ENCODE data around the gene CLIC4.
"Not testable (repeated sequence)": the region's sequence is repeated elsewhere in the genome, so short reads cannot be mapped to it uniquely, and the experiment has no call there.

Gene CLIC4

DNA sequence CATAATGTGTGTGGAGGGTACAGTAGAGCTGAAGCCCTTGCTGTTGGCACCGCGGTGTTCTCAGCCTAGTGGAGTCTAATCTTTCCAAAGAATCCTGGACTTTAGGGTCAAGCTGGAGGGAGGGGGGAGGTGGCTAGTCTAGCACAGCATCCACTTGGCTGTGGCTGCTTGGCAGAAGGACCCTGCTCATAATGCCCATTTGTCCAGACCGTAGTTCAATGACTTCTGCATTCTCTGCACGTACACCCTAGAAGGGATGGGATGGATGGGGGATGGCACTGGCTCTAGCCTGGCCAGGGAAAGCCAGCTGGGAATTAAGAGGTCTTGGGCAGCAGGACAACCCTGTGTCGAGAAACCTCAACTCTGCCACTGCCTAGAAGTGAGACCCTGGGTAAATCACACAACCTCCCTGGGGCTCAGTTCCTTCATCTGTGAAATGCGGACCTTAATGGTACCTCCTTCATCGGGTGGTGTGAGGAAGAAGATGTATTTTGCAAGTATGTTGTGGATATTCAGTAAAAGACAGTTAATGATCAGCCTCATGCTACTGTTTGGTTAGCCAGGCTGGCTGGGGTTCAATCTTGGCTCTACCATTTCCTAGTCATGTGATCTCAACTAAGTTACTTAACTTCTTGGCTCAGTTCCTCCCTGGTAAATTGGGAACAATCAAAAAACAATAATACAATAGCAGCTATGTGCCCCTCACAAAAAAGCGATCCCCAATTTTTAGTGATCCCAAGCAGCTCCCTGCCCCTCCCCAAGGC is 27.2 kb upstream of the CLIC4 start:
- DNase-seq (ENCODE audit: low read depth in 2 of 2): no peak

DNA sequence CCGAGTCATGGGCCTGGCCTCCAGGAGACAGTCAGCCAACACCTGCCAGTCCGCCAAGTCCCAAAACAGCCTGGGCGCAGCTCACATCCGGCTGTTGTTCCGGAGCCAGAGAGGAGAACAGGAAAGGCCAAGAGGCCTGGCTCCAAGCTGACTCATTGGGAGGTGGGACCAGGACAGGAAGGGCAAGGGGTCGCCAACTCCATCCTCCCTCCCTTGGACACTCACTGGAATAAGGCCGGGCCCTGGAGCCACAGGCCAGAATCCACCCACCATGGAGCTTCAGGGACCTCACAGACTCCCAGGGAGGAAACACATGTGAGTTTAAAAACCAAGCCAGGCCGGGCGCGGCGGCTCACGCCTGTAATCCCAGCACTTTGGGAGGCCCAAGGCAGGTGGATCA is 25.1 kb upstream of the CLIC4 start:
- DNase-seq (ENCODE audit: low read depth in 2 of 2): no peak

DNA sequence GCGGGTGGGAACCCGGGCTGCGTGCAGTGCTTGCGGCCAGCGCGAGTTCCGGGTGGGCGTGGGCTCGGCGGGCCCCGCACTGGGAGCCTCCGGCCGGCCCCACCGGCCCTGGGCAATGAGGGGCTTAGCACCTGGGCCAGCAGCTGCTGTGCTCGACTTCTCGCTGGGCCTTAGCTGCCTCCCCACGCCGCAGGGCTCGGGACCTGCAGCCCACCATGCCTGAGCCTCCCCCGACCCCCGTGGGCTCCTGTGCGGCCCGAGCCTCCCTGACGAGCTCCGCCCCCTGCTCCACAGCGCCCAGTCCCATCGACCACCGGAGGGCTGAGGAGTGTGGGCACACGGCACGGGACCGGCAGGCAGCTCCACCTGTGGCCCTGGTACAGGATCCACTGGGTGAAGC is 23.7 kb upstream of the CLIC4 start:
- no peak for DNase-seq (ENCODE audit: low read depth in 2 of 2)

DNA sequence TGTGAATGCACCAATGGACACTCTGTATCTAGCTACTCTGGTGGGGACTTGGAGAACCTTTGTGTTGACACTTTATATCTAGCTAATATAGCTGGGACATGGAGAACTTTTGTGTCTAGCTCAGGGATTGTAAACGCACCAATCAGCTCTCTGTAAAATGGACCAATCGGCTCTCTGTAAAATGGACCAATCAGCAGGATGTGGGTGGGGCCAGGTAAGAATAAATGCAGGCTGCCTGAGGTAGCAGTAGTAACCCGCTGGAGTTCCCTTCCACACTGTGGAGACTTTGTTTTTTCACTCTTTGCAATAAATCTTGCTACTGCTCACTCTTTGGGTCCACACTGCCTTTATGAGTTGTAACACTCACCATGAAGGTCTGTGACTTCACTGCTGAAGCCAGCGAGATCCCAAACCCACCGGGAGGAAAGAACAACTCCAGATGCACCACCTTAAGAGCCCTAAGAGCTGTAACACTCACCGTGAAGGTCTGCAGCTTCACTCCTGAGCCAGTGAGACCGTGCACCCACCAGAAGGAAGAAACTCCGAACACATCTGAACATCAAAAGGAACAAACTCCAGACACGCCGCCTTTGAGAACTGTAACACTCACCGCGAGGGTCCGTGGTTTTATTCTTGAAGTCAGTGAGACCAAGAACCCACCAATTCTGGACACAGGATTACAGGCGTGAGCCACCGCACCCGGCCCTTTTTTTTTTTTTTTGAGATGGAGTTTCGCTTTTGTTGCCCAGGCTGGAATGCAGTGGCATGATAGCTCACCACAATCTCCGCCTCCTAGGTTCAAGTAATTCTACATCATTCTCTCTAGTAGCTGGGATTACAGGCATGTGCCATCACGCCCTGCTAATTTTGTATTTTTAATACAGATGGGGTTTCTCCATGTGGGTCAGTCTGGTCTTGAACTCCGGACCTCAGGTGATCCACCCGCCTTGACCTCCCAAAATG is 22.9 kb upstream of the CLIC4 start:
- DNase-seq (ENCODE audit: low read depth in 2 of 2): not testable (repeated sequence)

DNA sequence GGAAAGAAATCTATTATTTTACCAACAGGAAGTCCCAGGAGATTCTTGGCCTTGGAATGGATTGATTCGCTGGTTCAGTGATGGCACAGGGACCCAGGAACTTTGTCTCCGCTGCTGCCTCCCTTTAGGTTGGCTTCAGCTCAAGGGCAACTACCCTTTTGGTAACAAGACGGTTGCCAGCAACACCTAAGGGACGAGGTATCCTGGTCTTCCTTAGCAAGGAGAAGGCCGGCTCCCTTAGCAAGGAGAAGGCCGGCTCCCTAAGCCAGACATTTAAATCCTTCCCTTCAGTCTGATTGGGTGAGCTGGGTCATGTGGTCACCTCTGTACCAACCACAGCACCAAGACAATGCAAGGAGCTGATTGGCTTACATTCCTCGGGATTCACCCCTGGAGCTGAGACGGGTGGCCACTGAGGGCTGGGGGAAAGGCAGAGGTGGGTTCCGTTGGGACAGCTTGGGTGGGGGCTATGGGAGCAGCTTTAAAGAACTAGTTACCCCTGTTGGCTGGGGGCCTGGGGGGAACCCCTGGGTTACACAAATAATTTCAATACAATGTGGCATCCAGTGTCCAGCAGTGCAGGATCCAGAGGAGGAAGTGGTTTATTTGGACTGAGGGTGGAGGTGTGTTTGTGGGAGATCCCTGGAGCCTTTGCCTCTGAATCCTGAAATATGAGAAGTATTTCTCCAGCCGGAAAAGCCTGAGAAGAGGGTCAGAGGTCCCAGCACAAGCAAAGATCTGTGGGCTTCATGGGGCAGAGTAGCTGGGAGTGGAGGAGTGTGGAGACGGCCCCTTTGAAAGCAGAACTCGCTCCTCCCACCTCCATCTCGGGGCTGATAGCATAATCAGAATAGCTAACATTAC is 20.7 kb upstream of the CLIC4 start:
- no peak for DNase-seq (ENCODE audit: low read depth in 2 of 2)

DNA sequence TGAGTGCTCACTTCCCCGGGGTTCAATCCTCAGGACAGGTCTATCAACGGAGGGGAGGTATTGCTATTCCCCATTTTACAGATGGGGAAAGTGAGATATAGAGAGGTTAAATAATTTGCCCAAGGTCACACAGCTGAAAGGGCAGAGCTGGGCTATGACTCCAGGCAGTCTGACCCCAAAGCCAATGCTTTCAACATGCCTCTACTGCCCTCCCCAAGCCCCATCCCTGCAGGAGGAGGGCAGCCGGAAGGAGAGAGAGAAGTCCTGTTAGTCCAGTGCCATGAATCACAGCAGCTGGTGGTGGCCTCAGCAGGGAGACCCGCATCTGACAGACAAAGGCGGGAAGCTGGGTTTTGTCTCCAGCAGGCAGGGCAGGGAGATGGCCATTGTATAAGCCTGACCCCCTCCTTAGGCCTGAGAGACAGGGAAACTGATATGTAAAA is 20.0 kb upstream of the CLIC4 start:
- DNase-seq (ENCODE audit: low read depth in 2 of 2): no peak

DNA sequence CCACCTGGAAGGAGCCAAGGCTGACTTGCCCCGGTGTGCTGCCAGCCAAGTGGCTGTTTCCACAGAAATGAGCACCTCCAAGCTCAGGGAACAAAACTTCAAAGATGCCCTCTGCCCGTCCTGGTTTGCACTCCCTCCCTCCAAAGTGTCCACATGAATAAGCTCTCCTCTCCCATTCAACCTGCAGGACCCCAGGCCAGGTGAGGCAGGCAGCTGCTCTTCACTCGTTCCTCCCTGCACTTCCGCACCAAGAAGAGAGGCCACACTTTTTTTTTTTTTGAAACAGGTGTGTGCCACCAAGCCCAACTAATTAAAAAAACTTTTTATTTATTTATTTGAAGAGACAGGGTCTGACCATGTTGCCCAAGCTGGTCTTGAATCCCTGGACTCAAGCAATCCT is 18.5 kb upstream of the CLIC4 start:
- no peak for DNase-seq (ENCODE audit: low read depth in 2 of 2)

DNA sequence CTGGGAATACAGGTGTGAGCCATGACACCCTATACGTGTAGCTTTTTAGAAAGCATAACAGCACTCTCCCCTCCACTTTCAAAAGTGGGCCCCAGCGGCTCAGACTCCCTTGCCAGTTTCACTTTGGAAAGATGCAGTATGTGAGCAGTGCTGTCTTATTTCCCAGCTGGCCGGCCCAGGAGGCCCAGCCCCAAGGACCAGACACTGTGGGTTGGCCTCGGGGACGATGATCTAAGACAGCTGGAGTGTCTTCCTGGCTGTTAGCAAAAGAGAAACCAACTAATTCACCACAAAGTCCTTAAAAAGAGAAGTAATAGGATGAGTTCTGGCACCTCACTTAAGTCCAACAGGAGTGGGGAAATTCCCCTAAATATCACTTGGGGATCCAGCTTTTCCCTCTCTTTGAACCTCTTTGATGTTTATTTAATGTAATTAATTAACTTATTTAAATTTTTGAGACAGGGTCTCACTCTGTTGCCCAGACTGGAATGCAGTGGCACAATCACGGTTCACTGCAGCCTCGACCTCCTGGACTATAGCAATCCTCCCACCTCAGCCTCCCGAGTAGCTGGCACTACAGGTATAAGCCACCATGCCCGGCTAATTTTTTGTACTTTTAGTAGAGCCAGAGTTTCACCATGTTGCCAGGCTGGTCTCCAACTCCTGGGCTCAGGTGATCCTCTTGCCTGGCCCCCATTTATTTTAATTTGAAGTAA is 17.6 kb upstream of the CLIC4 start:
- DNase-seq (ENCODE audit: low read depth in 2 of 2): no peak

DNA sequence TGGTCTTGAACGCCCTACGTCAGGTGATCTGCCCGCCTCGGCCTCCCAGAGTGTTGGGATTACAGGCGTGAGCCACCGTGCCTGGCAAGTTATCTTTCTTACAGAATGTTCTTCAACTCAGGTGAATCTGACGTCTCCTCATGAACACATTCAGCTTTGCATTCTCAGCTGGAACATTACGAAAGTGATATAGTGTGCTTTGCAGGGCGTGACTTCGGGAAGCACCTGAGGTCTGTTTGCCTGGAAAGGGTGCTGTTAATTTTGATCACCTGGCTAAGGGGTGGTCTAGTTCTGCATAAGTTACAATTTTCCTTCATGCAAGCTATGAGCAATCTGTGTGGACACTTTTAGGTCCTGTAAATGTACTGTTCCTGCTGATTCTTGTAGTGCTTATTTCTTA is 16.3 kb upstream of the CLIC4 start:
- DNase-seq (ENCODE audit: low read depth in 2 of 2): no peak

DNA sequence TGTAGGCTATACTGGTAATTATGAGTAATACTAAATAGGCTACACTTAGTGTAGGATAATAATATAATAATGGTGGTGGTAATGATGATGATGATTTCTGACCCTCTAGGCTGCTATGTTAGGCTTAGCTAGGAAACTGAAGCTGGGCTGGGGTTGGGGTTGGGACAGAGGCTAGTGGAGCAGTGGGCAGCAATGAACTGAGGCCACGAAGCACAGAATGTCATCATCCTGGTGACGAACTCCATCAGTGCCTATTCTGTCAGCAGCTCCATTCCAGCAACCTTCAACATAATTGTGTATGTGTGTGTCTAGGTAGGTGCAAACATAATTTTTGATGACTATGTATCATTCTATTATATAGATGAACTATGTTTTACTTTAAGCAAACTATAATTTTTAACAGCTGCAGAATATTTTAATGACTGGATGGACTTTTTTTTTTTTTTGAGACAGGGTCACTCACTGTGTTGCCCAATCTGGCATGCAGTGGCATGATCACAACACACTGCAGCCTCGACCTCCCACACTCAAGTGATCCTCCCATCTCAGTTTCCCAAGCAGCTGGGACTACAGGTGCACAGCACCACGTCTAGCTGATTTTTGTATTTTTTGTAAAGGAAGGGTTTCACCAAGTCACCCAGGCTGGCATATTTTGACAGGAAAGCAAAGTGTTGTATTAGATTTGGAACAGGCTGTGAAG is 12.9 kb upstream of the CLIC4 start:
- DNase-seq (ENCODE audit: low read depth in 2 of 2): no peak

DNA sequence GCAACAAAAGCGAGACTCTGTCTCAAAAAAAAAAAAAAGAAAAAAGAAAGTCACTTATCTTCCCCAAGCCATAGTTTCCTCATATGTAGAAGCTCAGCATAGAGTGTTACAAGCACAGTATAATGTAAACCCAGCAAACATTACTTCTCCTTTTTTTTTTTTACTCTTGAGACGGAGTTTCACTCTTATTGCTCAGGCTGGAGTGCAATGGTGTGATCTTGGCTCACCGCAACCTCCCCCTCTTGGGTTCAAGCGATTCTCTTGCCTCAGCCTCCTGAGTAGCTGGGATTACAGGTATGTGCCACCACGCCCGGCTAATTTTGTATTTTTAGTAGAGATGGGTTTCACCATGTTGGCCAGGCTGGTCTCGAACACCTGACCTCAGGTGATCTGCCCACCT is 11.9 kb upstream of the CLIC4 start:
- not testable (repeated sequence) for DNase-seq (ENCODE audit: low read depth in 2 of 2)

DNA sequence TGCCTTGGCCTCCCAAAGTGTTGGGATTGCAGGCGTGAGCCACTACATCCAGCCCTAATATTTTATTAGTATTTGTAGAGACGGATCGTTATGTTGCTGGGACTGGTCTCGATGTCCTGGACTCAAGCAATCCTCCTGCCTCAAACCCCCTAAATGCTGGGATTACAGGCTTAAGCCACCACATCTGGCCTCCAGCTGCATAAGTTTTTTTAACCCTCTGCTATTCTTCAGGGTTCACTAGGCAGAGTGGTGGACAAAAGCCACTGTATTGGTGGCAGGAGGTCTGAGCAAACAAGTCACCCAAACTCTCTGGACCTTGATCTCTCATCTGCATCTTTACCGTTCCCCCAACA is 10.1 kb upstream of the CLIC4 start:
- no peak for DNase-seq (ENCODE audit: low read depth in 2 of 2)

DNA sequence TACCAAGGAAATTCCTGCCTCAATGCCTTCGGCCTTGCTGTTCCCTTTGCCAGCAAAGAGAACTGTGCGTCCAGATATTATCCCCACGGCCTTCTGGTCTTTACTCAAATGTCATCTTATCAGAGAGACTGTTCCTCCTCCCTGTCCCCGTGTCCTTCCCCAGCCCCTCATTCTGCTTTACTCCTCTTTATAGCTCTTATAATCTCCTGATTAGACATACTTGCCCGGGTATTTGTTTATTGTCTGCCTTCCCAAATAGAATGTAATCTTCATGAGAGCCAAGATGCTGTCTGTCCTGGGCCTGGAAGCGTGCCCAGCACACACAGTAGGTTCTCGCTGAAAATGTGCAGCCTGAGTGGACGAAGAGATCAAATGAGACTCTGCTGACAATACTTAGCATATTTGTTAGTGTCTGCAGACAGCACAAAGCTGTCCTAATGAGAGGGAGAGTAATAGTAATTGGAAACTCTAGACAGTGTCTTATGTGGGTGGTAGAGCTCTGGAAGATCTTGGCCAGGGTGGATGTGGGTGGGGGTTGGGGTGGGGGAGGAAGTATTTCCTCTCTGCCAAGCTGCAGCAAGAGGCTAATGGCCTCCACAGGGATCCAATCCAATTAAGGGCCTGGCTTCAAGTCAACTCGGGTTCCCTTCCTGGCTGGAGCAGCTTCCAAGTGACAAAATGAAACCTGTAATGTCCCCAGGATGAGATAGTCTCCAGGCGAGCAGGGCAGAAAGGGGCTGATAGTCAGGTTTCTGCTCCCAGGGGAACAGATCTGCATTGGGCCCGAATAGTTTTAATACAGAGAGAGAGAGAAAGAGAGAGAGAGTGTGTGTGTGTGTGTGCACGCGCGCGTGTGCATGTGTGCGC is 9.5 kb upstream of the CLIC4 start:
- DNase-seq (ENCODE audit: low read depth in 2 of 2): no peak

DNA sequence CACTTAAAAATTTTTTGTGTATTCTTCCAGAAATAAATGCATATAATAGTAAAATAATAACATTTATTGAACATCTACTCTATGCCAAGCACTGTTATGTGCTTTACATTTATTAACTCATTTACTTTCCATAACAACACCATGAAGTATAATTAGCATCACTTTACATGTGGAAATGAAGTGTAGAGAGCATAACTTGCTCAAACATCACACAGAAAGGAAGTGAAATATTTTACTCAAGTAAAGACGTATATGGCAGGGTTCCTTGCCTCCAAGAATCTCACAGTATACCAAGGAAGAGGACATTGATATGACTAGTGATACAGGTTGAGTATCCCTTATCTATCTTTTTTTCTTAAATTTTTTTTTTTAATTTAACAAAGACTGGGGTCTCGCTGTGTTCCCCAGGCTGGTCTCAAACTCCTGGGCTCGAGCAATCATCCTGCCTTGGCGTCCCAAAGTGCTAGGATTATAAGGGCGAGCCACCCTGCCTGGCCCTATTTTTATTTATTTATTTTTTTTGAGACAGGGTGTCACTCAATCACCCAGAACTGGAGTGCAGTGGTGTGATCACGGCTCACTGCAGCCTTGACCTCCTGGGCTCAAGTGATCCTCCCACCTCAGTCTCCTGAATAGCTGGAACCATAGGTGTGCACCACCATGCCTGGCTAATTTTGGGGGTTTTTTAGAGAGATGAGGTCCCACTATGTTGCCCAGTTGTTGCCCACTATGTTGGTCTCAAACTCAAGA is 7.7 kb upstream of the CLIC4 start:
- no peak for DNase-seq (ENCODE audit: low read depth in 2 of 2)

DNA sequence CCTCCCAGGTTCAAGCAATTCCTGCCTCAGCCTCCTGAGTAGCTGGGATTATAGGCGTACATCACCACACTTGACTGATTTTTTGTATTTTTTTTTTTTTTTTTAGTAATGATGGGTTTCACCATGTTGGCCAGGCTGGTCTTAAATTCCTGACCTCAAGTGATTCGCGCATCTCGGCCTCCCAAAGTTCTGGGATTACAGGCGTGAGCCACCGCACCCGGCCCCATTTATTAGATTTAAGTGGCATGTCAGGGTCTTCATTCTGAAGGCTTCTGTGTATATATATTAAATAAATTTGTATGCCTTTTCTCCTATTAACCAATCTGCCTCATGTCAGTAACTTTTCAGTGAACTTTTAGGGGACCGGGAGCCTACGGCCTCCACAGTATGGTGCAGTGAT is 6.0 kb upstream of the CLIC4 start:
- no peak for DNase-seq (ENCODE audit: low read depth in 2 of 2)

DNA sequence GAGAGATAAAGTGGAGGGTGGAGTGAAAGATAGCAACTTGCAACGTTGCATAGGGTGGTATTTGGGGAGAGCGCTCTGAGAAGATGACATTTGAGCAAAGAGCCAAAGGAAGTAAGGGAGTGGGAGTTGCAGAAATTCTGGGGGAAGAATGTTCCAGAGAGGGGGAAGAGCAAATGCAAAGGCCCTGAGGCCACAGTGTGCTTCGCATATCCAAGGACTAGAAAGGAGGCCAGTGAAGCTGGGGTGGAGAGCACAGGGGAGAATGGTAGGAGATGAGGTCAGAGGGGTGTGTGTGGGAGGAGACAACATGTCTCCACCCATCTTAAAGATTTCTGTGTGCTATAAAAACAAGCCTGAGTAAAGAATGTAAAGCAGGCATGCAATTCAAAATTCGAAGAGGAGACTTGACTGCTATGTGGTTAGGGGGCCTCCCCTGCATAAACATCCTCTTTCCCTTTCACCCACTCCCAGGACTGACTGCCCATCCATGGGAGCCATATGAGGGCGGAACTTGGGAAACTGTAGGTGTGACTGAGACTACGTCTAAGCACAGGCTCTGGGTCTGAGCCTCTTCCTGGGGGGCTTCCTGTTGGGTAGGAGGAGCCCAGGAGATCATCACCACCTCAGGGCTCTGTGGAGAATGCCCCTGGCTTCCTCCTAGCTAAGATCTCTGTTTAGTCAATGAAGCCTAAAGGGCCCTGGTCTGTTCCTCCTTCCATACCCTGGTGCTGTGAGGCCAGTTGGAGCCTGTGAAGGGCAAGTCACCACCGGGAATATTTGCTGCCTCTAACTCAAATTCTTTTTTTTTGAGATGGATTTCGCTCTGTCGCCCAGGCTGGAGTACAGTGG is 2.9 kb upstream of the CLIC4 start:
- no peak for DNase-seq (ENCODE audit: low read depth in 2 of 2)

DNA sequence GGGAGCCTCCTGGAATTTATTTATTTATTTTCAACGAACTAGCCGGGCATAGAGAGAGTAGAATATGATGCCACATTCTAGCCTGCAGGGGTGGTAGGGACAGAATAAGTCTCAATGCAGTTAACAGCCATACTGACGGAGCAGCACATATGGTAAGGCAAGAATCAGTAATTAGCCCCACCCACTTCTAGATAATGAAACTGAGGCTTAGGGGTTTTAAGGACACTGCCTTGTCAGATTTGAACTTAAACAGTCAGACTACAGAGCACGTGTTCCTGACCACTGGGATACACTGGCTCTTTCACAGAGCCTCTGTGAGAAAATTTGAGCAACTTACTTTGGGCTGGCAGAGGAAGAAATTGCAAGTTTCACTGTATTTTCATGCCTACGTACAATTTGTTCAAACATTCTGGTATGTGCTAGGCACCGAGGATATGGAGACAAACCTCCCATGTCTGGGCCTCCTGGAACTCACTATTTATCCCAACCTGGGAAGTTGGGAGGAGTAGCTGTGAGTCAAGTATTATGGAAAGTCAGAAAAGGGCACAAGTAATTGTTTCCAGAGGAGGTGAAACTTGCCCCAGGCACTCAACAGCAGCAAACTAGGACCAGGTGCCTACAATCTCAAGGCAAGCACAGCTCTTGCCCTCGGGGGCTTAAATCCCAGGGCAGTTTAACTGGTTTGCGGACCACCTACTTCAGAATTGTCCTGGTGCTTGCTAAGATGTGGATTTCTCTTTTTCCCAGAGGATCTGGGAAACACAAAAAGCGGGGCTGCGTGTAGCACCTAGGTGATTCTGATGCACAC is 1.6 kb upstream of the CLIC4 start:
- DNase-seq (ENCODE audit: low read depth in 2 of 2): no peak
